Smooth muscle cell of bladder (primary cell): ENCODE measurements around the gene NPEPPS. TPM values are rescaled to one million over a fixed set of nuclear protein-coding genes. Genes with fewer than 3 reads are reported as not detected.

ENCODE experiments used
- total RNA-seq: library from RNA; depleted of rRNA; stranded (reverse); fragments of >200 nt; gene quantifications from 2 replicates; pipeline ENCODE4 v1.2.3, GENCODE V29; 2014

NPEPPS gene, protein sequence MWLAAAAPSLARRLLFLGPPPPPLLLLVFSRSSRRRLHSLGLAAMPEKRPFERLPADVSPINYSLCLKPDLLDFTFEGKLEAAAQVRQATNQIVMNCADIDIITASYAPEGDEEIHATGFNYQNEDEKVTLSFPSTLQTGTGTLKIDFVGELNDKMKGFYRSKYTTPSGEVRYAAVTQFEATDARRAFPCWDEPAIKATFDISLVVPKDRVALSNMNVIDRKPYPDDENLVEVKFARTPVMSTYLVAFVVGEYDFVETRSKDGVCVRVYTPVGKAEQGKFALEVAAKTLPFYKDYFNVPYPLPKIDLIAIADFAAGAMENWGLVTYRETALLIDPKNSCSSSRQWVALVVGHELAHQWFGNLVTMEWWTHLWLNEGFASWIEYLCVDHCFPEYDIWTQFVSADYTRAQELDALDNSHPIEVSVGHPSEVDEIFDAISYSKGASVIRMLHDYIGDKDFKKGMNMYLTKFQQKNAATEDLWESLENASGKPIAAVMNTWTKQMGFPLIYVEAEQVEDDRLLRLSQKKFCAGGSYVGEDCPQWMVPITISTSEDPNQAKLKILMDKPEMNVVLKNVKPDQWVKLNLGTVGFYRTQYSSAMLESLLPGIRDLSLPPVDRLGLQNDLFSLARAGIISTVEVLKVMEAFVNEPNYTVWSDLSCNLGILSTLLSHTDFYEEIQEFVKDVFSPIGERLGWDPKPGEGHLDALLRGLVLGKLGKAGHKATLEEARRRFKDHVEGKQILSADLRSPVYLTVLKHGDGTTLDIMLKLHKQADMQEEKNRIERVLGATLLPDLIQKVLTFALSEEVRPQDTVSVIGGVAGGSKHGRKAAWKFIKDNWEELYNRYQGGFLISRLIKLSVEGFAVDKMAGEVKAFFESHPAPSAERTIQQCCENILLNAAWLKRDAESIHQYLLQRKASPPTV
- 96.6 and 118 TPM in 2 replicates for total RNA-seq

GRCh38 chr17:47530557-47531232 lies at the start of gene NPEPPS:
Gene NPEPPS (plus strand): TSS chr17:47531108. CDS start chr17:47531301, 193 bp downstream.

GRCh38 chr17:47649153-47649971 lies 118.5 kb downstream of the NPEPPS start, which contains the start of gene KPNB1:
Gene KPNB1 (plus strand): TSS chr17:47649919. CDS start chr17:47650245, 326 bp downstream.

Other genes starting within 250 kb of the NPEPPS start
- 3.5 and 6.8 TPM in 2 replicates for gene EFCAB13, start 207.2 kb upstream of the NPEPPS start, total RNA-seq
- 247 and 292 TPM in 2 replicates for gene KPNB1, start 118.8 kb downstream of the NPEPPS start, total RNA-seq
- gene TBKBP1, start 163.1 kb downstream of the NPEPPS start, total RNA-seq: 6.4 and 13.6 TPM in 2 replicates
- 0.09 and 0.14 TPM in 2 replicates for gene TBX21, start 202.1 kb downstream of the NPEPPS start, total RNA-seq